DMS79 (cell line): ENCODE data around the gene ARHGAP8.
"Not testable (repeated sequence)": the region's sequence is repeated elsewhere in the genome, so short reads cannot be mapped to it uniquely, and the experiment has no call there.

Experiments
- DNase-seq: peaks from one replicate; lab custom pipeline; 2025; lab: John Stamatoyannopoulos, UW

The ARHGAP8 gene

DNA sequence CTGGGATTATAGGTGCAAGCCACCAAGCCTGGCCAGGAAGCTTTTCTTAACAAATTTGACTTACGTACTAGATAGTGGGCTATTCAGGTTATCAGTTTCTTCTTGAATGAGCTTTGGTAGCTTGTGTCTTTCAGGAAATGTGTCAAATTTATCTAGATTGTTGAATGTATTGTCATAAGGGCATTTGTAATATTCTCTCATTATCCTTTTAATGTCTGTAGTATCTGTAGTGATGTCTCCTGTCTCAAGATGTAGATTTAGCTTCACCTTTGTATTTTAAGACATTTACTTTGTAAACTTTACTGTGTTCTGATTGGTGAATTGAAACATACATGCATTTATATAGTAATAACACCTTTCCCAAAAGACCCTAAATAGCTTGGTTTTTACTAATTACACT, 20.7 kb downstream of the ARHGAP8 start:
- no peak for DNase-seq

DNA sequence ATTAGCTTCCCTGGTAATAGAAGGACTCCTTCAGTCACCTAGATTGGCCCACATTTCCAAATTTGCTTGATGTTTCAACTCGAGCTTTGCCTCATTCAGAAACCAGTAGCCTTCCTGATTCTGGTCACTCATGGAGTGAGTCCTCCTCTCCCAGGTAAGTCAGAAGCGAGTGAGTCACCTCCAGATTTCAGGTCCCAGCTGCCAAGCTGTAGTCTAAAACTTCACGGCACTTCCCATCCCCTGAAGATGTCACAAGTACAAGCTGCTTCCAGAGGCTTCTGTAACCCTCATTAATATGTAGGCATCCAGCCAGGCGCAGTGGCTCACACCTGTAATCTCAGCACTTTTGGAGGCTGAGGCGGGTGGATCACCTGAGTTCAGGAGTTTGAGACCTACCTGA, 23.5 kb downstream of the ARHGAP8 start:
- DNase-seq = no peak

DNA sequence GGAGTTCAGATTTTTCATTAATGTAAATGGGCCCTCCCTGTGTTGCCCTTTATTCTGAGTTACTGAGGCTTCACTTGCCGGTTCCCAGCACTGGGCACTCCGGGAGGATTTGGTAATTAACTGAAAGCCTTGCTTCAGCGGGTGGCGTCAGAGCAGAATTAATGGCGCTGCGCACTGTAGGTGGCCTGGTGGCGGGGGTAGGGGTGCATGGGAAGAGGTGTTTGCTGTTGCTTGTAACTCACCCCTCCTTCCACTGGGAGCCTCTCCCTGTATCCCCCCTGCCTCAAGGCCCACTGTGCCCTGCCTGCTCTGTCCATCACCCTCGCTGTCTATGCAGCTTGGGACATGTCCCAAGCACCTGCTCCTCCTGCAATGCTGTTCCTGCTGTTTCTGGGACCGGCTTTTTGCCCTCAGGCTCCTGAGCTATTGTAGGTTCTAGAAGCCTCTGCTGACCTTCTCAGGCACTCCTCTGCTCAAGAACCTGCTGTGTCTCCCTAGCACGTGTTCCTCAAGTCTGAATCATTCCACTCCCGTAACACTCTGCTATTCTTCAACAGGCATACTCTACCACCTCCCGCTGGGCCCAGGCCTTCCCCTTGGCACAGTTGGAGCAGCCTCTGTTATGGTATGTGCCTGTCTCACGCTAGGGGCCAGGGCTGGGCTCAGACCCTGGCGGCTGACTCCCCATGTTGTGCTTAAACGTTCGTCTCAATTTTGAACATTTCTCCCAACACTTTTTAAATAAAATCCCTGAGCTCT, 24.4 kb downstream of the ARHGAP8 start:
- no peak for DNase-seq

DNA sequence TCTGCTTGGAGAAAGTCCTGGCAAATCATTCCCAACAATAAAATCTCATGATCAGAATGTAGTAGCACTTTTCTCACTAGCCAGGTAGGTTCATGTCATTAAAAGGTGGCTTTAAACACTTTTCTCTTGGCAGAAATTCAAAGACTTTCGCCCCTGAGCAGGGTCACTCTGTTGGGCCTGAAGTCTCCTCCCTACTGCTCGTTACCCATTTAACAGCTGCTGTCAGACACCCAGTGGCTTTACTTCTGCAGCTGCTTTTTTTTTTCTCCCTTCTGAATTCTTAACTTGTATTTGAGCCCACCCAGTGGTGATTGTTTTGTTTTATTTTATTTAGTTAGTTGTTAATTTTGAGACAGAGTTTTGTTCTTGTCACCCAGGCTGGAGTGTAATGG, 25.0 kb downstream of the ARHGAP8 start:
- no peak for DNase-seq

DNA sequence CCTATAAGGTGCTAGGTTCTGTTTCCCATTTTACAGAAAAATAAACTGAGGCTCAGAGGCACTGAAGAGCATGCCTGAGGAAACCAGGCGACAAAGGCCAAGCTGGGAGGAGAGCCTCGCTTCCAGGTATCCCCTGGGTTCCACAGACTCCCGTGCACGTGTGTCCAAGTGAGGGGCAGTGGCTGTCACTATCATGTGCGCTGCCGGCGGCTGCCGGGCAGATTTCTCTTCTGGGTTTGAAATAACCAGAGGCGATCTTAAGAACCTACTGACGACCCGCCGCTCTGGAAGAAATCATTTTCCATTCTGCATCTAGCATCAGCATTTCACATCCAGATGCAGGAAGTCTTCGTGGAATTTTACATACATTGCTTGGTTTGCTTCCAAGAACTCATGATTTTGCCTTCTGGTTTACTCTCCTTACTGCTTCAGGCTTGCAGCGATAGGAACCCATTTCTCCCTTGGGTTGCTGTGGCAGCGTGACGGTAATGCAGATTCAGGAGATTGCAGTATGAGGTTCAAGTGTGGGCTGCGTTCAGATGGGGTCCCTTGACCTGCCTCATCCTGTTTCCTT, 28.6 kb downstream of the ARHGAP8 start:
- no peak for DNase-seq

DNA sequence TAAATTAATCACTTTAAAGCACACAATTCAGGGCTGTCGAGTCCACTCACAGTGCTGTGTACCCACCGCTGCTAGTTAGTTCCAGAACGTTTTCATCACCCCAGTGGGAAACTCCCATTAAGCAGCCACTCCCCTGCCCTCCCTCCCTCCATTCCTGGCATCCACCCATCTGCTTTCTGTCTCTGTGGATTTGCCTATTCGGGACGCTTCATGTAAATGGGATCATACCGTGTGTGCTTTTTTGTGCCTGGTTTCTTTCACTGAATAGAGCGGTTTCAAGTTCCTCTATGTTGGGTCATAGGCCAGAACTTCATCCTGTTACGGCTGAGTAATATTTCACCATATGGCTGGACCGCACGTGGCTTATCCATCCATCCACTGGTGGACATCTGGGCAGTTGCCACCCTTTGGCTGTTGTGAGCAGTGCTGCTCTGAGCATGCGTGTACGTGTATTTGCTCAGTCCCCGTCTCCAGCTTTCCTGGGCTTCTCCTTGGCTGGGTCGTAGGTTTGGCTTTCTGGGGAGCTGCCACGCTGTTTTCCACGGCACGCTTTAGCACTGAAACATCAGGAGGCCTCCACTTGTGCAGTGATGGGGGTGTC, 30.1 kb downstream of the ARHGAP8 start:
- no peak for DNase-seq

DNA sequence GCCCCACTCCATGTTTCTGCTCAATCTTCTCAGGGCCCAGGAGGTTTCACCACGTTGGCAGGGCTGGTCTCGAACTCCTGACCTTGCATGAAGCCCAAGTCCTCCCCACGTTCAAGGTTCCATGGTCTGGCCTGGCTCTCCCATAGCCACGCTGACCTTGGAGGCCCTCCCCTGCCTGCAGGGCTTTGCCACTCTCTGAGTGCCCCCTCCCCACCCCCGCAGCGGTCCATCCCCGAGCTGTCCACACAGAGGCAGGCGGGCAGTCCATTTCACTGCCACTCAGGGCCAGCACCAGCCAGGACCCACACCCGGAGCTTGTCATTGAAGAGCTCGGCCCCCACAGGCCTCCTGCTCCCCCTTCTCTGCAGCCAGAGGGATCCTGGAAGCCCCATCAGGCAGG, 30.7 kb downstream of the ARHGAP8 start:
- DNase-seq = no peak

DNA sequence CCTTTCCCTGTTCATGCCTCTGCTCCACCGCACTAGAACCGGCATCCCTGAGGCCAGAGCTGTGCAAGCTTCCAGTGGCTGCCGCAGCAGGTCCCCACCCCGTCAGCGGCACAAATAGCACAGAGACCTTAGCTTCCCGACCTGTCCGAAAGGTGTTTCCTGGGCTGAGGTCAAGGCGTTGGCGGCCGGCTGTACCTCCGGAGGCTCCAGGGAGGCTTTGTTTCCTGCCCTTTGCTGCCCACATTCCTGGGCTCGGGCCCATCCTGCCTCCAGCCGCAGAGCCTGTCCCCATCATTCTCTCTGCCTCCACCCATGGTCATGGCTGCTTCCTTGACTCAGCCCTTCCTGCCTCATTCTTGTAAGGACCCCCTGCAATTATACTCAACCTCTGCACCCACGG, 31.2 kb downstream of the ARHGAP8 start:
- DNase-seq = no peak

DNA sequence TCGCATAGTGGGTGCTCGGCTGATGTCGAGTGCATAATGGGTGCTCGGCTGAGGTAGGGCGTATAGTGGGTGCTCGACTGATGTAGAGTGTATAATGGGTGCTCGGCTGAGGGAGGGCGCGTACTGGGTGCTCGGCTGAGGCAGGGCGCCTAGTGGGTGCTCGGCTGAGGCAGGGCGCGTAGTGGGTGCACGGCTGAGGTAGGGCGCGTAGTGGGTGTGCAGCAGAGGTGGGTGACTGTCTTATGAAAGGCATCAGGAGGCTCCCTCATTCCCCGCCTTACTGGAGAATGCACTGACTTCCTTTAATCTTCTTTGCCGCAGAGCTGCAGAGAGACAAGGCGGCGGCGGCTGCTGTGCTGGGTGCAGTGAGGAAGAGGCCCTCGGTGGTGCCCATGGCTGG, 33.8 kb downstream of the ARHGAP8 start:
- no peak for DNase-seq

DNA sequence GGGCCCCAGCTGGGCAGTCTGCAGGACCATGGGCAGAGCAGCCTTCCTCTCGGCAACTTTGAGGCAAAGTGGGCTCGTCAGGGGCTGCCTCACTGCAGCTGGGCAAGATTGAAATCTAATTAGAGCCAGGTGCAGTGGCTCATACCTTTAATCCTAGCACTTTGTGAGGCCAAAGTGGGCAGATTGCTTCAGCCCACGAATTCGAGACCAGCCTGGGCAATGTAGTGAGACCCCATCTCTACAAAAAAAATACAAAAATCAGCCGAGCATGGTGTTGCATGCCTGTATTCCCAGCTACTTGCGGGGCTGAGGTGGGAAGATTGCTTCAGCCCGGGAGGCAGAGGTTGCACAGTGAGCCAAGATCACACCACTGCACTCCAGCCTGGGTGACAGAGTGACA, 34.2 kb downstream of the ARHGAP8 start:
- no peak for DNase-seq

DNA sequence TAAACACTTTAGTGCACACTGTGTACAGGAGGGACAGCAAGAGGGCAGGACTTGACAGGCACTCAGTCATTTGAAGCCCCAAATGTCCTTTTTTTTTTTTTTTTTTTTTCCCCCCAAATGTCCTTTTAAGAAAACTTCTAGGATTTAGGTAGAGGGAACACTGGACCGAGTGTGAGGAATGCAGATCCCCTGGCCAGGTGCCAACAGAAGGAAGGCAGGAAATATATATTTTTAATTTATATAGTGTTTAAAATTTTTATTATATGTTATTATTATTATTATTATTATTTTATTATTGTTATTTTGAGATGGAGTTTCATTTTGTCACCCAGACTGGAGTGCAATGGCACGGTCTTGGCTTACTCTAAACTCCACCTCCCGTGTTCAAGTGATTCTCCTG, 35.5 kb downstream of the ARHGAP8 start:
- DNase-seq = no peak

DNA sequence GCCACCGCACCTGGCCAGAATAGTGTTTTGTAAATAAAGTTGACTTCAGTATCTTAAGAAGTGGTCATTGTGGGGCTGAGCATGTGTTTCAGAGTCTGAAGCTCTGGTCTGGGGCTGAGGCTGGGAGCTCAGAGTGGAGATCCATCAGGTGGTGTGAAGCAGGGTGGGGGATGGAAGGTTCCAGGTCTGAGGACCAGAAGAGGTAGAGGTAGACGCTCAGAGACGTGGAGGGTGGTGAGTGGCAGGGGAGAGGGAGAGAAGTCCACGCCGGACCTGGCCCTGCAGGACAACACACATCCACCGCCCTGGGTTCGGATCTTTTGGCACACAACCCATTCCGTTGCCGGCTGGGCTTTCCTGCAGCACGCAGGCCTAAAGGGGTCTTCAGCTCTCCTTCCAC, 40.7 kb downstream of the ARHGAP8 start:
- no peak for DNase-seq

DNA sequence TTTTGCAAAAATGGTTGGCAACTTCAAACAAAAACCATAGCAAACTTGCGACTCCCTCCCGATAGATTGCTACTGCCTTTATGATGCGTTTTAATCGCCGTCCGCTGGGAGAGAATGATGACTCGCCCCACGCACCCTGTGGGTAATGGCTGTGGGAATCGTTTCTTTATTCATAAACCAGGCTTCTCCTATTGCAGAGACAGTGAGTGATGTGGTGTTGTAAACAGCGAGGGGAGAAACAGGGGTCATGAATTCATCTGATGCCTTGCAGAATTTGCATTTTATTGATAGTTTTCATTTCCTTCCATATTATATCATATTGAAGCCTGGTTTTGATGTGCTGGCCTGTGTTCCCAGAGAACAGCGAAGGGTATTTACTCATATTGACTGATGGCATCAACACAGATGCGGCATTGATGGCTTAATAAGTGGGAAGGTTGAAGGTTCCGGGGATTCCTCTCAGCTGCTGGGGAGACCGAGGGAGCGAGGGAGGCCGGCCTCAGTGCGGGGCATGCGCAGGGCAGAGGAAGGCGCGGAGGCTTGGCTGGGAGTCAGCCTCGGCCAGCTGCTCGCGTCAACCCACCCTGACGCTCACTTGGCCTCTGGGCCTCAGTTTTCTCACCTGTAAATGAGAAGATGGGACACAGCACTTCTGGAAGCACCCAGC, 41.3 kb downstream of the ARHGAP8 start:
- DNase-seq = no peak

DNA sequence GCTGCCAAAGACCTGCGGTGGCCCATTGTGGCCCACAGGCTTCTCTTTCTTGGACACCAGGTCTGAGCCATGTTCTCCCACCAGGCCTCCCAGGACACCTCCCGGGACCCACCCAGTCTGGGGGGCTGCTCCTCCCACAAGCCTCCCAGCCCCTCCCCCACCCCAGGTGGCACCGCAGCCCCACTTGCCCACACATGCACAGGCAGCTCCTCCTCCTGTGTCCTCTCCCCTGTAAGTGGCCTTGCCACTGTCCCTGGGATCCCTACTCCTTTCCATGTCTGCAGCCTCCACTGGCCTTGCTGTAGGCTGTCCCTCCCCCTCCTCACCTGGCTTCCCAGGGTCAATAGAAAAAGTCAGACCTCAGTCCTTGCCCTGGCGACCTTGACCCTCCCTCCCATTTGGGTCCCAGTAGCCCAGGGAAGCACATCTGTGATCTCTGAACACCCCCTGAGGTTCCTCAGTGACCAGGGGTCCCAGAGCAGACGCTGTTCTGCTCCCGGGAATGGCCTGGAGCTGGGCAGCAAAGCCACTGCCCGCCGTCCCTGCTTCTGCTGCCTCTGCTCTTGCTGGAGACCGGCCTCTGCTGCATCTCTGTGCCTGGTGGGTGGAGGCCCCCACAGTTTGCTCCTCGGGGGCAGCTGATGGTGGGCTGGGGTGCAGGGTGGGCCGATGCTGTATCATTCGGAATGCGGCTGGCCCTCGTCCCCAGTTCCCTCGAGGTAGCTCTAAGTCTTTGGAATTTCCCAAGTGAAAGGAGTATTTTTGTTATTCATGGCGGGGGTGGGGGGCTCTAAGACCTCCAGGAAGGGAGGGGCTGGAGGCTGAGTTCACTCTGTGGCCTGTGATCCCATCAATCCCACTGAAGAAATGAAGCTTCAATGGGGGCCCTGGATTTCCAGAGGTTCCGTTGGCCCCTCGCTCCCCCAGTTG, 43.6 kb downstream of the ARHGAP8 start:
- DNase-seq = no peak

DNA sequence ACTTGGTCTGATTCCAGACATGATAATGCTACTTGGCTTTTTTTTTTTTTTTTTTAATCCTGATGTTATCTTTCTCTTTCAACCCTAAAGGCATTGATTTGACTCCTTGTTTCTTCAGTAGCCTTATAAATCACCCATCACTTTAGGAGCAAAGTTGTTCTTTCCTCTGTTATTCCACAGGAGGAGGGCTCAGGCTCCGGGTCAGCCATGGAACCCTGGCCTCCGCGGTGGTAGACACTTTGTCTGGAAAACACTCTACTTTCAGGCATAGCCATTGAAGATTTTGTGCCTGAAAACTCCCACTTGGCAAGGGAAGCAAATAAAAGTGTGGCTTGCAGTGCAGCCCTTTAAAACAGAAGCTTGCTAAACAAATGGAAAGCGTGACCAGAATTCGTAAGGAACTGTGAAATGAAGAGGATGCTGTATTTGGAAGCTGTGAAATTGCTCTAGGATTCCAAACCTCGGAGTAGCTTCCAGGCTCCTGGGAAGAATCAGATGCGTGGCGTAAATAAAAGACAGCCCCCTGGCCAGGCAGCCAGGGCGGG, 44.9 kb downstream of the ARHGAP8 start:
- no peak for DNase-seq

DNA sequence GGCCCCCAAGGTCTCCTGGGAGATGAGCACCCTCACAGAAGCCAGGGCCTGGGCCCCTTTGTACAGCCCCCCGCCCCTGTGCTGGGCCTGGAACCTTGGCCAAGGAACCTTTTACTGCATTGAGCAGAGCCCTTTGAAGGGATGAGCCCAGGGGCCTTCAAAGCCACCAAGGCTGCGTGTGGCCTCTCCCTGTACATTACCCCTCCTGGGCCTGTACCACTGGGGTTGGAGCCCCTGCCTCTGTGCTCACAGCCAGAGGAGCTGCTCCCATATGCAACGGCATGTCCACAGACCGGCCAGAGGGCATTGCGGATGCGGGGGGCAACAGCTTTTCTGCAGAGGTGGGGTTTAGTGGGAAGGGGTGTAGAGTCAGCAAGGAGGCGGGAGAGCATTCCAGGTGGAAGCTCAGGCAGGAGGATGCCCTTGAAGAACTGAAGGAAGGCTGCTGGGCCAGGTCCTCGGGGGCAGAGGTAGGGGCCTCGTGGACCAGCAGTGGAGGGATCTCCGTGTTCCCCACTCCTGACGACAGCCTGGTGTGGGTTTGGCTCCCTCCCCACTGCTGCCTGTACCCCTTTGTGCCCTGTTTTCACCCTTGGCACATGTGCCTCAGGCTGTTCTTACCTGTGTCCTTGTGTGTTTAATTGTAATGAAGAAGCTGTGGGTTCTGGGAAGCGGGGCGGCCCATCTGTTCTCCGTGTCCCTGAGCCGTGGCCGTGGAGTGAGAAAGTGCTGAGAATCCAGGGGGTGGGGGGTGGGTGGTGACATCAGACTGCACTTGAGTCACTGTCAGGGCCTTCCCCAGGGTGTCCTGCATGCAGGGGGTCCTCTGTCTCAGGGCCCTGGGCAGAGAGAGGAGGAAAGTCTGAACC, 46.9 kb downstream of the ARHGAP8 start:
- DNase-seq = no peak

DNA sequence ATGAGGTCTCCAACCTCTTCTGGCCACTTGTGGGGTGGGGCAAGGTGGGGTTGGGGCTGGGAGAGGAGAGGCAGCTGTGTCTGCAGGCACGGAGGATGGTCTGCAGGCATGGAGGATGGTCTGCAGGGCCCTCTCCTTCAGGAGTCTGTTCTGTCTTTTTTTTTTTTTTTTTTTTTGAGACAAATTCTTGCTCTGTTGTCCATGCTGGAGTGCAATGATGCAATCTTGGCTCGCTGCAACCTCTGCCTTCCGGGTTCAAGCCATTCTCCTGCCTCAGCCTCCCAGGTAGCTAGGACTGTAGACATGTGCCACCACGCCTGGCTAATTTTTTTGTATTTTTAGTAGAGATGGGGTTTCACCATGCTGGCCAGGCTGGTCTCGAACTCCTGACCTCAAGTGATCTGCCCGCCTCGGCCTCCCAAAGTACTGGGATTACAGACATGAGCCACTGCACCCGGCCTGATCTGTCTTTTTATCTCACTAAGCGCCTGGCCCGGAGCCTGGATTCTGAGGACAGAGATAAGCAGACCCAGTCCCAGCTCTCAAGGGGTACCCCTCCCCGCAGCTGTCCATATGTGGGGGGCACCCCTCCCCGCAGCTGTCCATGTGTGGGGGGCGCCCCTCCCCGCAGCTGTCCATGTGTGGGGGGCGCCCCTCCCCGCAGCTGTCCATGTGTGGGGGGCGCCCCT, 47.7 kb downstream of the ARHGAP8 start:
- not testable (repeated sequence) for DNase-seq

DNA sequence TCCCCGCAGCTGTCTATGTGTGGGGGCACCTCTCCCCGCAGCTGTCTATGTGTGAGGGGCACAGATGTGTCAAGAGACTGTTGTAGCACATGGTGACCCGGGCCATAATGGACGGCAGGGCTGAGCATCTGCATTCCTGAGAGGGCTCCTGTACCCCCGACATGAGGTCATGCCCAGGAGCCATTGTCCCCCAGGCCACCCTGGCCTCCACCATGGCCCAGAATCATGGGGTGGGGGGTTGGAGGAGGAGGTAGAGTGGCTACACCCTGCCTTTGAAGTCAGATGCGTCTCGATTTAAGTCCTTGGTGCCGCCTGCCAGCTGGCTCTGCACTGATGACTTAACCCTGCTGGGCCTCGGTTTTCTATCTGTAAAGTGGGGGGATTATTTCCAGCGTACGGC, 49.1 kb downstream of the ARHGAP8 start:
- no peak for DNase-seq

DNA sequence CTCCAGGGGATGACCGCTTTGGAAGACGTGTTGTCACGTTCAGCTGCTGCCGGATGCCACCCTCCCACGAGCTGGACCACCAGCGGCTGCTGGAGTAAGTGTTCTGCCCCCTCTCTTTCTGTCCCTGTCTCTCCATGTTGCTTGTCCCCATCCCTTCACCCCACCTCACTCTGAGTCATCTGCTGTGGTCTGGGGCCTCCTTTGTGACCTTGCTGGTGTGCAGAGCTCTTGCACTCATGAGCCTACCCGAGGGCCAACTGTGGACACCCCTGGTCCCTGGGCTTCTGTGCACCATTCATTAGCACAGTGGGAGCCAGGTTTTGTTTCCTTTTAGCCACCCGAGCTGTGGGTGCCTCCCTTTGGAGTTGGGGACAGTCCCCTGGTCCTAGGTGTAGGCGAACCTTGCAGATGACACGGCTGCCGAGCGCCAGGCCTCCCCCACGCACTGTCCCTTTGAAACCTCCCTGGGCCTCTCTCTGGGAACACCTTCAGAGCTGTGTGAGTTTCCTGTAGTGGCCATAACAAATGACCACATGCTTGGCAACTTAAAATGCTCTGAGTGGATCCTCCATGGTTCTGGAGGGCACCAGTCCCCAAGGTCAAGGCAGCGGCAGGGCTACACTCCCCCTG, 49.8 kb downstream of the ARHGAP8 start:
- DNase-seq = no peak

DNA sequence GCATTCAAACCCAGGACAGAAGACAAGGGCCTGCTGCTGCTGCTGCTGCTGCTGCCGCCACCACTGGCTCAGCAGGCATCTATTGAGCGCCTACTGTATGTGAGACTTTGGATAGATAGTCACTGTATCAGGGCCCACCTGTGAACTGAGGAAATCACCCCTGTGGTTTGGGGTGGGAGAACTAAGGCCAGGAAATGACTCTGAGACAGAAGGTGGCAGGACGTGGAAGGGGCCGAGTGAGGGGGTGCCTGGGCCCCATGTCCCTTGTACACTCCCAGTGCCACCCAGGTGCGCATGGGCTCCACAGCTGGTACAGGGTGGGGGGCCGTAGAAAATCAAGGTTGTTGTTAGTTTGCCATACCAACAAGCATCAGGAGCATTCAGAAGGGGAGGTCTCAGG, 50.6 kb downstream of the ARHGAP8 start:
- DNase-seq = no peak
